GM18868 (cell line): Measurements from ENCODE around the gene CACFD1.

ENCODE experiments used
- ATAC-seq: cut with Tn5 transposase; IDR thresholded peaks from one replicate; pipeline ENCODE4 v1.9.1; 2021; ENCODE audit warnings: mild to moderate bottlenecking, moderate library complexity; ENCODE audit not compliant: unreplicated experiment

Gene CACFD1

DNA sequence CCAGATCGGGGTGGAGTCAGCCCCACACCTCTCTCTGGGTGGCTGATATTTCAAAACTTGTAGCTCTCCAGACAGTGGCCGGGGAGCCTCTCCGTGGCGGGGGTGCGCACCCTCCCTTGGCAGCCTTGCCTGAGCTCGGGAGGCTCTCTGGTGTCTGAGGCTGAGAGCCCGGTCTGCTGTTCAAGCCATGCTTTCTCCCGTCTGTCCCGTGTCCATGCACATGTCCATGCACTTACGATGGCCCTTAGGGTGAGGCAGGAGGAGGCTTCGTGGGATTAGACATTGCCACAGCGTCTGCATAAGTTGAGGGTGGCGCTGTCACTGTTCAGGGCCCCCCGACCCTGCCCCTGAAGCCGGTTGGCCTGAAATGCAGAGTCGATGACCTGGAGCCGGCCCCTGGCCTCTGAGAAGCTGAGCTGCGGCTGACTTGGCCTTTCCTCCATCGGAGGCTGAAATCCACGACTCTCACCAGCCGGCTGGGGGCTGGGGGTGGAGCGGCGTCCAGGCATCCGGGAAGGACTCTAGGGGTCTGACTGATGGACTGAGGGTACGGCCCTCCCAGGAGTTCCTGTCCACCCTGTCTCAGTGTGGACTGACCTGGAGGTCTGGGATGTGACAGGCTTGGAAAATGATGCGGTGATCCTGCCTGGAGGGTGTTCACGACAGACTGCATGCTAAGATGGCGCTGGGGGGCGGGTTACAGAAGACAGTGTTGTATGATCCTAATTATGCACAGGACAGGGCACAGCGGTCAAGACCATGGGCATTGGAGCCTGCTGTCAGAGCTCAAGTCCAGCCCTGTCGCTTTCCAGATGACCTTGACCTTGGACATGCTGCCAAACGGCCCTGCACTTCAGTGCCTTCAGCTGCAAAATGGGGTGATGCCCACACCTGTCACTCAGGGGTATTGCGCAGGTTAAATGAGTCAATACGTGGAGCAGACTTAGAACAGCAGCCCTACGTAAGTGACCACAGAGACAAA lies 37.4 kb downstream of the CACFD1 start:
- no peak for ATAC-seq

DNA sequence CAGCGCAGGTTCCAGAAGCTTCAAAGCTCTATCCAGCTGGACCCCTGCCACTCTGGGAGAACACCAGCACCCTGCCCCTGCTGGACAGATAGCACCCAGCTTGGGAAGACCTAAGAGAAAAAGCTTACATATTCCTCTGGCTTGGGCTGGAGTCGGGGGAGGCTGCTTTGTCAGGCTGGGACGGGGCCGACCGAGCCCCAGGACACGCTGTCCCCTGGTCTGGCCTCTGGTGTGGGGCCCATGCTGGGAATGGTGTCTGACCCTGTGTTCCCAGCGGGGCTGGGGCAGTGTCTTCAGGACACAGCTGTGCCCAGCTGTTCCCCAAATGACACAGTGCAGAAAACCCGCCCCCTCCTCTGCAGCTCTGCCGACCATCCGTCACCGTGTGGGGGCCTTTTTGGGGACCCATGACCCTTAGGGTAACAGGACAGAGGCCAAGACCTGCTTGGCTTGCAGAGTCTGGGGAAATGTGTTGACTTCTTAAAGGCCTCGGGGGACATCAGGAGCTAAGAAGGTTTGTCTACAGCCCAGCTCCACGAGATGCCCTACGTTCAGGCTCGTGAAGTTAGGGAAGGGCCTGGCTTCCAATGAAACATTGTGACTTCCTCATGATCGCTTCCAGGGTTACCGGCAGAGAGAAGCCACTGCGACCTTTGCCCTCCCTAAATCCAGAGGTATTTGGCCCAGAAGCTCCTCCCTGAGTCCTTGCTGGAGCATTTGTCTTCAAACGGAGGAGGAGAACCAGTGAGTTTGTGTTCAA lies 39.5 kb downstream of the CACFD1 start:
- no peak for ATAC-seq

DNA sequence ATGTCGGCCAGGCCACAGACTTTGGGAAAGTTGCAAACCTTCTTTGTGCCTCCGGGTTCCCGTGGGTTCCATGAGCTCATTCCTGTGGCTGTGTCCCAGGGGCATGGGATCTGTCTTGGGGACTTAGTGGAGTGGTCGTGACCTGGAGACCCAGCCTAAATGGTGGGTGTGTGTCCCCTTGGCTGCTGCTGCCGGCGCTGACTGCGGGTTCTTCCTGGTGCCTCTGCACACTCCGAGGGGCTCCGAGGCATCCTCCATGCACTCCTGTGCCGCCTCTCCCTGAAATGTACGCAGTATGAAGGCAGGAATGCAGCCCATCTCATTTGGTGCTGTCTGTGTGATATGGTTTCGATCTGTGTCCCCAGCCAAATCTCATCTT lies 40.1 kb downstream of the CACFD1 start:
- ATAC-seq, result no peak

DNA sequence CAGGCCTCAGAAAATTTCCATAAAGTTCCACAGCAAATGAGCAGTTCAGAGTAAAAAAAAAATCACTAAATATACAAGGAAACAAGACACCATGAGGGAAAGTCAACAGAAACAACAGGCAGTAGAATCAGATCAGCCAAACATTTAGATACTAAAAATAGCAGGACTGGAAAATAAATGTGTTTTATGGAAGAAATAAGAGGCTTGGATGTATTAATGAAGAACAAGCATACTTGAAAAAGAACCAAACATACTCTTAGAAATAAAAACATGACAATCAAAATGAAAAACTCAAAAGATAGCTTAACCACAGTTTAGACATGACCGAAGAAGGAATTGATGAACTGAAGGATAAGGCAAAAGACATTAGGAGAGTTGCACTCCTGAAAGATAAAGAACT lies 42.3 kb downstream of the CACFD1 start:
- ATAC-seq, result no peak

DNA sequence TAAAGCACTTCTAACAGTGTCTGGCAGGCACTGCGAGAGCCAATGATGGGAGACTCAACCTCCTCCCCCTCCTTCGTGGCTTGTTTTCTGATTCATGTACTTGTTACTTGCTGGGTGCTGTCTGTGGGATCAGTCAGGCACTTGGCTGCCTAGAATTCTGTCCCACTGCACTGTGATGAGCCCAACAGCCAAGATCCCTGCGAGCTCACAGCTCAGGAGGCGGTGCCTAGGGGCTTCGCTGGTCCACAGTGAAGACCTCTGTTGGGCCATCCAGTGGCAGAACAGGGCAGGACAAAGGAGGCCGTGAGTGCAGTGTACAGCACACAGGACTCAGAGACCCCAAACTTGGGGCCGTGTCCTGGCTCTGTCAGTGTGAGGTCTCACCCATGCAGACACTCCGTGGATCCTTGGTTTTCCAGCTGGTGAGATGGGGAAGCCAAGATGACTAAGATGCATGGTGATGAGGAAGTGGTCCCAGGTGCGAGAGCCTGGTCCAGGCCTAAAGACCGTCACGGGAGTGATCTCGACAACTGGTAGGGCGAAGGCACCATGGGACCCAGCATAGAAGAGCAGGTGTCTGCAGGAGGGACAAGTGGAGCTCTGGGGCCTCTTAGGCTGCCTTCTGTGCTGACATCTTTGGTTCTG lies 45.5 kb downstream of the CACFD1 start:
- ATAC-seq, result no peak

DNA sequence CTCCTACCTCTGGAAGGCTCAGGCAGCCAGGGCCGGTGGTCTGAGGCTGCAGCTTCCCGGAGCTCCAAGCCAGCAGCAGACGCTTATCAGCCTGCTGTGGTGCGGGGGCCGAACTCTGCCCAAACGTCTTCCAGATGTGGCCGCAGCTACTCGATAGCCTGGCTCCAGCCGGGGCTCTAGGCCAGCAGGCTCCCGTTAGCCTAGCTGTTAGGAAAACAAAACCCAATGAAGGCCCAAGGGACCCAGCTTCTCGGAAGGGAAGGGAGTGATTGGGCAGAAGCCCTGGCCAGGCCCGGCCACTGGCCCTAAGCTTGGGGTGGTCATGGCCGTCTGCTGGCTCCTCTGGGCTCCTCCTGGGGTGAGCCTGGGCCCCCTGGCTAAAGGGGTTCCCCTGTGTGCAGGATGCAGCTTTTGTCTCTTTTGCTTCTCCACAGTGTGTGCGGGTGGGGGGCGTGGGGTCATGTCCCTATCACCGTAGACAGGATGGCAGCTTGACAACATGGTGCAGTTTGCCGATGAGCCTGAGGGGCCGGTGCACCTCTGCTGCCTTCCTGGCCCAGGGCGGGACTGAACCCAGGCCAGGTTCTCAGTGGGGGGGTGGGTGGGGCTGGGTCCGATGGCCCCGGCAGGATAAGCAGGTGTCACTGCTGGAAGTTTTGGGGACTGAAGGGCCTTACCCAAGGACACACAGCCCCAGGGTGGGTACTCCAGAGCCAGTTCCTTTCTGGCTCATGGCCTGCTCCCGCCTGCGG lies 46.3 kb downstream of the CACFD1 start:
- no peak for ATAC-seq

DNA sequence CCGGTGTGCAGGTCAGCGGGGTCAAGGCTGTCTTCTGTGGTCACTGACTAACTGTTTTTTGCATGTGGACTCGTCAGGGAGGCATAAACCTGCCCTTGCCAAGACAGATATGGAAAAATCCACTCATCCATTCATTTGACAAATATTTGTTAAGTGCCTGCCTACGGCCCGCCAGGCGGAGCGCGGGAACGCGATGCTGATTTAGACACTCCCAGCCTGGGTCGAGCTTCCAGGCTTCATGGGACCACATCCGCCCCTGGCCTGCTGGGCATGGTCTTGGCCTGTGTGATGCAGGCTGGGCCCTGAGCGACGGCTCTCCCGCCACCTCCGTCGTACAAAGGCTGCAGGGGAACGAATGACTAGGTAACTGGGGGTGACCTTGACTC lies 46.9 kb downstream of the CACFD1 start:
- no peak for ATAC-seq

DNA sequence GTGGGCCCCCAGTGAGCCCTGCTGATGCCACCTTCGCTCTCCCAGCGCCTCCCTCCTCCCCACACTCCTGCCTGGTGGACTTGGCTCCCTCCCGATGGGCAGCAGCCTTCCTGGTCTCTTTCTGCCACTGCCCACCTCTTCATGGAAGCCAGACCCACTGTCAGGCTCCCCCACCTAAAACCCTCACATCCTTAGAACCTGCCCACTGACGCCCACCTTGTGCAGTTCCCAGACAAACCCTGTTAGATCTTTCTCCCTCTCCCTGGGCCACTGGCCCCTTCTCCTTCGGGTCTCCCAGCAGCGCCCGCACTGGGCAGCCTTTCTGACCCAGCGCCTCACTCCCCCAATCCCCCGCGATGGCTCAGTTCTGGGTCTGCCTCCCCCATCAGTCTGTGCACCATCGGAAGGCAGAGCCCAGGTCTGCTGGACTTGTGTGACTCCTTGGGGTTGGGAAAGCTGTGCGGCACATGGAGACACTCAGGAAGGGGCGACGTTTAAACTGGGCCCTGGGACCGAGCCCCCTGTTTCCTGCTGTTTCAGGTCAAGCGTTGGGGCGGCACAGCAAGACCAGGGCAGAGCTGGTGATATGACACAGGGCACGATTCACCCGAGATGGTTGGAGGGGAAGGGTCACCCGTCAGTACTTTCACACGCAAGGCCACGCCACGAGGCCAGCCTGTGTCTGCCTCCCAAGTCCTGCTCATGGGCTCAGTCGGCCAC lies 47.6 kb downstream of the CACFD1 start:
- ATAC-seq, result no peak

DNA sequence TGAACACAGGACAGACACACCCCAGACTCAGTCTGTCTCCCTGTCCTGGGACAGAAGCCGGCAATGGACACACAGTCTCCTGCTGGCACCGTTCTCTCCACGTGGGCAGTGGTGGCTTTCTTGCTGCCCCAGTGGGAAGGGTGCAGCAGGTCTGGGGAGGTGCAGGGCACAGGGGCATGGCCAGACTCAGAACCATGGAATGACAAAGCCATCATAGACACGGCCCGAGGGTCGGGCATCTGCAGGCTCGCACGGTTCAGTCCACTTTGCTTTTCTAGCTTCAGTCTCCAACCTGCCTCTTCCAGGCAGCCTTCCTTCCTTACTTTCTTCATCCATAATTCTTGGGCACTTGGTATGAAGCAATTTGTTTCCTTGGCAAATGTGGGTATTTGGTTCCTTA lies 48.3 kb downstream of the CACFD1 start:
- no peak for ATAC-seq

DNA sequence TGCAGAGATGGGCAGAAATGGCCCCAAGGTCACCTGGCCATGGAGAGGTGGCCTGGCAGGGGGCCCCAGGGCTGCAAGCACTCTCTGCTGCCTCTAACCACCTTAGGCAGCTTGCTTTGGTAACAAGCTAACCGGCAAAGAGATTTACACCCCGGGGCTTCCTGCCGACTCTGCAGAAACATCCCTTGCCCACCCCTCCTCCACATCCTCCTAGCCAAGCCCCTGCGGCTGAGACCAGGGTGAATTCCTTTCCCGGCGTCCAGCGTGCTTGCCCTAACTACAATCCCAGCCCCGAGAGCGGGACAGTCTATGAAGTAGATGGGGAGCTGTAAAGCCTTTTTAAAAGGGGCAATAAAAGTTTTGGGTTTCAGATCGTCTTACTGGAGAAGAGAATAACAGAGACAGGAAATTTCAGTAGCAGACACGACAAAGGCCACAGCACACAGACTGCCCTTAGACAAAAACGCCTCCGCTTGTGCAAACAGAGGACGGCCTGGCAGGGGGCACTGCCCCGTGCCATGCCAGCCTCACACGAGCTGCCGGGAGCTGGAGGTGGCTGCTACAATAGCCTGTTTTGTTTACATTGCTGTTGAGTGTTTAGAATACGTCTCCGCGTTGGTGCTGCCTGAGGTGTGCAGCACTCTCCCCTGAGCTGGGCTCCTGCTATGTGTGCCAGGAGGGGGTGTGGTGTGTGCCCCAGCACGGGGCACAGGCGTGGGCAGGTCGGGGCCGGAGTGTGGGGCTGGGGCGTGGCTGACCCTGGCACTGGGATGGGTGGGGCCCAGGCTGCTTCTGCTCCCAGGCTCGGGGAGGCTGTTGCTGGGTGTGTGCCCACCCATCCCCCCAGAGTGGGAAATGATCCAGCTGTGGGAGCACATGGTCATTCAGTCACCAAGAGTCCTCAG lies 49.7 kb downstream of the CACFD1 start:
- ATAC-seq, result no peak

DNA sequence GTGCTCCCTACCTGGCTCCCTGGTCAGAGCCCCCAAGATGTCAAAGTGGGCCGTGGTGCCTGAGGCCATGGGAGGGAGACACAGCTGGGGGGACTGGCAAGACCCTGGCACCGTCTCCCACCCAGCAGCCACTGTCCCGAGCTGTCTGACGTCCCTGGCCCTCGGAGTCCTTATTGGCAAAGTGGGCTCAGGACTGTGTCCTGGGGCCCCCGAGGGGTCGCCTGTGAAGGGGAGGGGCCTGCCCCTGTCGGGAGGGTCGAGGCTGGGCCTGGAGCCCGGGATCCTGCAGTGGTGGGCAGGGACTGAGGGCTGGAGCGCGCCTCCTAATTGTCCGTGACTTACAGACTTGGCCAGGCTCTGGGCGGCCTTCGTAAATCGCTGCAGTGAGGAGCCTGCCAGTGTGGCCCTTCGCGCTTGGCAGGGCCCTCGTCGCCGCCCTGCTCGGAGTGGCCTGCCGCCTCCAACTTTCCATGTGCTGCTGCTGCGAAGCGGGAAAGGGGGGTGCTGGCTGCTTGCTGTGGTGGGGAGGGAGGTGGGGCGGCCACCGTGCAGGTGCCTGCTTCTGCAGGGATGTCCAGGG lies 51.2 kb downstream of the CACFD1 start:
- ATAC-seq, result no peak

DNA sequence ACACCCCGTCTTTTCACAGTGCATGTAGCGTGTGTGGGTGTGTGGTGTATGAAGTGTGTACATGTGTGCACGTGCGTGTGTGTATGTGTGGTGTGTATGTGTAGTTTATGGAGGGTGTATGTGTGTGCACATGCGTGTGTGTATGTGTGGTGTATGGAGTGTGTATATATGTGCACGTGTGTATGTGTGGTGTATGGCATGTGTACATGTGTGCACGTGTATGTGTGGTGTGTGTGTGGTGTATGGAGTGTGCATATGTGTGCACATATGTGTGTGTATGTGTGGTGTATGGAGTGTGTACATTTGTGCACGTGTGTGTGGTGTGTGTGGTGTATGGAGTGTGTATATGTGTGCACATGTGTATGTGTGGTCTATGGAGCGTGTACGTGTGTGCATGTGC lies 51.8 kb downstream of the CACFD1 start:
- ATAC-seq, result no peak

DNA sequence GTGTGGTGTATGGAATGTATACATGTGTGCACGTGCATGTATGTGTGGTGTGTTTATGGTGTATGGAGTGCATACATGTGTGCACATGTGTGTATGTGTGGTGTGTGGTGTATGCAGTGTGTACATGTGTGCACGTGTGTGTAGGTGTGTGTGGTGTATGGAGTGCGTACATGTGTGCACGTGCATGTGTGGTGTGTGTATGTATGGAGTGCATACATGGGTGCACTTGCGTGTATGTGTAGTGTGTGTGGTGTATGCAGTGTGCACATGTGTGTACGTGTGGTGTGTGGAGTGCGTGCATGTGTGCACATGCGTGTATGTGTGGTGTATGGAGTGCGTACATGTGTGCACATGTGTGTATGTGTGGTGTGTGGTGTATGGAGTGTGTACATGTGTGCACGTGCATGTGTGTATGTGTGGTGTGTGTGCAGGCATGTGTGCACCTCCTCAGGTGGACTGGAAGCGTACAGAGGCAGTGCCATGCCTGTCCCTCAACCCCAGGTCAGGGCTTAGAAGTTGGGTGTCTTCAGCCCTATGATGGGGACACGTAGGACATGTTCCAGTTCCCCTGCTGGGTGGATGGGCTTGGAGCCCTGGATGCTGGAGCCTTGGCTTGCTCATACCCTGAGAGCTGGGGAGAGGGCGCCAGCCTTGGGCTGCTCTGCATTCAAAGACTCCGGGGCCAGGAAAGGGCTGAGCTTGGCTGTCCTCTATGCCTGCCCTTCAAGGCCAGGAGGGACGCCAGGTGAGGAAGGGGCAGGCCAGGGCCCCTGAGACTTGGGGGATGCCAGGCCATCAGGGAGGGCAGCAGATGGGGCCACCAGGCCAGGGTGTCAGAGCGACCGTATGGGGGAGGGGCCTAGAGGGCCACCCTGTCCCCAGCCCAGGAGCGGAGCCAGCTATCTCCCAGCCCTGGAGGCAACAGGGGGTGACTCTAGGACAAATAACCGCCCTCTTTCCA lies 52.8 kb downstream of the CACFD1 start:
- no peak for ATAC-seq

DNA sequence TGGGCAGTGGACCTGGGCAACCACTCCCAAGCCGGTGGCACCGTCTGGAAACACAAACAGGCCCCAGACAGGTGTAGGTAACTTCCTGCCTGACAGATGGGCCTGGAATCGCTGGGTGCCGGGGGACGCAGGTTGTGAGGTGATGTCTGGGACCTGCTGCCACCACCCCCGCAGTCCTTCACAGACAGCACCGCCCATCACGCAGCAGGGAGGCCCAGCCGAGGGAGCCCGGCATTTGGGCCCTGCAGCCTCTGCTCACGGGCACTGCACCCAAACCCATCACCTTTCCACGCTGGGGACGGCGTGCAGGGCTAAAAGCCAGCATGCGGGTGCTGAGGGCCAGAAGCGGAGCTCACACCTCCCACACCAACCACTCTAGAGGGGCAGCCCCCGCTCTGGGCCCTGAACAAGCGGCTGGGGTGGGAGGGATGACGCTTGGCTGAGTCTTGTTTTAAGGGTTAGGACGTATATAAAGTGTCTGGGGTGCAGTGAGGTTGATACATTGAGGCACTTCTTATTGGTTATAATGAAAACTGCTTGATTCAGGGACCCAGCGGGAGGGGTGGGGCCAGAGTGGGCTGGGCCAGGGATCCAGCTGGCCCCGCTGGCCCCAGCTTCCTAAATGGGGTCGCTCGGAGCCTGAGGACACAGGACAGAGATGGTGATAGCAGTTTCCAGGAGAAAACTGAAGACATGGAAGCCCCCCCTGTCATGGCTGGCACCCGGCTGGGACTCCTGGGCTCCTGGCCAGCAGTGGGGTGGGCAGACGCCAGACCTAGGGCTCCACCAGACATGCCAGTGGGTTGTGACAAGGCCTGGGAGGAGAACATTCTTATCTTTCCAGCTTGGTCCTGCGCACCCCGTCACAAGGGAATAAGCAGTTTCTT lies 53.7 kb downstream of the CACFD1 start:
- ATAC-seq, result no peak

DNA sequence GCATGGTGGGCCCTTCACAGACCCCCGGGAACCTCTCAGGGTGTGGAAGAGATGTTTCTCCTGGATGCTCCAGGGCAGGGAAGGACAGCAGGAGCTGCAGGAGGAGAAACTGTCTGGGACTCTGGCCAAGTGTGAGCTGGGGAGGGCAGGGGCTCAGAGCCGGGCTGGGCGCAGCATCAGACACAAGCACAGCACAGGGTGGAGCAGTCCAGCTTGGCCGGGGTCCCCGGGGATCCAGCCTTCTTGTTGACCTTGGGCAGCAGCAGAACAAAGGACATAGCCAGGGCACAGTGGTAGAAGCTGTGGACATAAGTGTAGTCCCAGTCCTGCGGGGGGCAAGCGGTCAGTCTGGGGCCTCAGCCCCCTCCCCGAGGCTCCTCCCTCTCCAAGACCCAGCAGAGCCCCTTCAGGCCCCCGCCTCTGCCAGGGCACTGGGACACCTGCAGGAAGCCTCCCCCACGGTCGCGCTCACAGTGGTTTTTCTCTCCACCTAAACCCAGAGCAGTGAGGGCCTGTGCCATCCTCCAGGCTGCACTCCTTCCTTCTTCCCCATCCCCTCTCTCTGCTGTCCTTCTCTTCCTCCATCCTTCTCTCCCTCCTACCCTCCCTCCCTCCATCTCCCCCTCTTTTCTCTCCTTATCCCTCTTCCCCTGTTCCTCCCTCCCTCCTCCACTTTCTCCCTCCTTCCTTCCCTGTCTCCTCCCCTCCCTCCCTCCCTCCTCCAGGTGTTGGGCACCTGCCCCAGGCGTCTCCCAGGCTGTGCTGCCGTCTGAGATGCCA lies 54.9 kb downstream of the CACFD1 start:
- no peak for ATAC-seq

DNA sequence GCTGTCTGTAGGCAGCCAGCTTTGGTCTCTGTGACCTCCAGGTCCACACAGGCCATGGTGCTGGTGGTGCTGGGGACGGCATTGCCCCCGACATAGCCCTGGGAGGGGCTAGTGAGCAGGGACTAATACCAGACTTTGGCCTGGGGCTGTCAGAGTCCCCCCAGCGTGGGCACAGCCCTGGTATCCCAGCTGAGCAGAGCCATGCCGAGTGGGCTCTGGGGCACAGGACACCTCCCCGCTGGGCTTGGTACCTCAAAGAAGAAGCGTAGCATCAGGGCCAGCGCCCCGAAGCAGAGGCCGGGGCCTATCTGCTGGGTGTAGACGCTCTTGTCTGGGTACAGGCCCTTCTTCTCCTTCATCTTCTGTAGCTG lies 55.4 kb downstream of the CACFD1 start:
- ATAC-seq, result no peak
